AG20443 (cell line): Measurements from ENCODE around the gene SEPHS1.
"Not testable (repeated sequence)": the region's sequence is repeated elsewhere in the genome, so short reads cannot be mapped to it uniquely, and the experiment has no call there.

ENCODE experiments used
- DNase-seq: peaks from one replicate; pipeline ENCODE4 v3.0.0; 2012; ENCODE audit warnings: low spot score, mixed read lengths

Gene SEPHS1

DNA sequence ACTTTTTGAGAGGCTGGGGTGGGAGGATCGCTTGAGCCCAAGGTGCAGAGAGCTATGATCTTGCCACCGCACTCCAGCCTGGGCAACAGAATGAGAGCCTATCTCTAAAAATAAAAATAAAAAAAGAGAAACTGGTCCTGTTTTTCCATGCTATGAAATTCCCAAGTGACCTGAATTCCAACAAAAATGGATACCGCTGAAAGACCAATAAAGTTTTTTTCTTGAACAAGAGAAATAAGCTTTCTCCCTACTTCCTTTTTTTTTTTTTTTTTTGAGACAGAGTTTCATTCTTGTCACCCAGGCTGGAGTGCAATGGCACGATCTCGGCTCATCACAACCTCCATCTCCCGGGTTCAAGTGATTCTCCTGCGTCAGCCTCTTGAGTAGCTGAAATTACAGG, 12.5 kb upstream of the SEPHS1 start:
- DNase-seq, result no peak

GRCh38 chr10:13356392-13356791, 8.3 kb upstream of the SEPHS1 start:
- DNase-seq, result no peak

DNA sequence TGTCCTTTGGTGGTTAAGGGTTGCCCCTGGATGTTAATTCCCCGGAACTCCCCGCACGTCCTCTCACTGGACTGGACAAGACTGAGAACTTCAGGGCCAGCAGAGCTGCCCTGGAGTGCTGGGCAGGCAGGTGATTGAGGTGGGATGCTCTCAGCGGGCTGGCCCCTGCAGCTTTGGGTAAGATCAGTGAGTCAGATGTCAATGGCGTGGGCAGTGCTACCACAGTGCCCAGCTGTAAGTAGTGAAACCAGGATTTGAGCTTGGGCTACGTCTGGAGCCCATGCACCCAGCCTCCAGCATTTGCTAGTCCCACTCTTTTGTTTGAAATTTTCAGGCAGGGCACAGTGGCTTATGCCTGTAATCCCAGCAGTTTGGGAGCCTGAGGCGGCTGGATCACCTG, 6.7 kb upstream of the SEPHS1 start:
- DNase-seq, result no peak

GRCh38 chr10:13352519-13352918, 4.4 kb upstream of the SEPHS1 start:
- no peak for DNase-seq

GRCh38 chr10:13351340-13351915, 3.3 kb upstream of the SEPHS1 start:
- no peak for DNase-seq

DNA sequence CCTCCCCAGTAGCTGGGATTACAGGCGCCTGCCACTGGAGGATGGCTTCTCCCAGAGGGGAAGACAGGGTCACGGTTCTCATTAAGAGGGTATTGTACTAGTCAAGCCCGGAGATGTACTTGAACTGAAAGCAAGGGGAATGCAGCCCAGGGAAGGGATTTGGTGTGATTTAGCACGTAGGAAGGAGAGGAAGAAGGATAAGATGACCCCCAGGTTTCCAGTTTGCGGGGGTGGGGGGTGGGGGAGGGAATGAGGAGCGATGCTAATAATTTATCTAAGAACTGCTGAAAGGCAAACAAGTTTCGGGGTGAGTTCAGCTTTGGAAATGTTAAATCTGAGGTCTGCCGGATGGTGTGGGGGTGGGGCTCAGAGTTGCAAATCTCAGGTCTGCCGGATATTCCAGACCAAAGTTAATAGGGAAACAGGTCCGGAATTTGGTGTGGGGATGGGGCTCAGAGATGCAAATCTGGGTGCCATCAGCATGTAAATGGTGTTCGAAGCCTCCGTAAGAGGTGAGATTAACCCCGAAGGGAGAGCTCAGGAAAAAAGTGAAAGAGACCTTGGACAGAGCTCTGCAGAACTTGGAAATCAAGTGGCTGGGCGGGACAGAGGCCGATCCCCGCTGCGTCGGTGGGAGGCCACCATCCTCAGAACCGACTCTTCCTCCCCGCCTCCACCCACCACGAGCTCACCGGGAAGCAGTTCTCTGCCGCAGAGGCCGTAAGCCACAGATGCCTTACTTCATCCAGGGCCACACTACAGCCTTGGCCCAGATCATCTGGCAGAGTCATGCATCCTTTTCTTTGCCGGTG, 1.6 kb upstream of the SEPHS1 start:
- DNase-seq, result peak; percentile 78

DNA sequence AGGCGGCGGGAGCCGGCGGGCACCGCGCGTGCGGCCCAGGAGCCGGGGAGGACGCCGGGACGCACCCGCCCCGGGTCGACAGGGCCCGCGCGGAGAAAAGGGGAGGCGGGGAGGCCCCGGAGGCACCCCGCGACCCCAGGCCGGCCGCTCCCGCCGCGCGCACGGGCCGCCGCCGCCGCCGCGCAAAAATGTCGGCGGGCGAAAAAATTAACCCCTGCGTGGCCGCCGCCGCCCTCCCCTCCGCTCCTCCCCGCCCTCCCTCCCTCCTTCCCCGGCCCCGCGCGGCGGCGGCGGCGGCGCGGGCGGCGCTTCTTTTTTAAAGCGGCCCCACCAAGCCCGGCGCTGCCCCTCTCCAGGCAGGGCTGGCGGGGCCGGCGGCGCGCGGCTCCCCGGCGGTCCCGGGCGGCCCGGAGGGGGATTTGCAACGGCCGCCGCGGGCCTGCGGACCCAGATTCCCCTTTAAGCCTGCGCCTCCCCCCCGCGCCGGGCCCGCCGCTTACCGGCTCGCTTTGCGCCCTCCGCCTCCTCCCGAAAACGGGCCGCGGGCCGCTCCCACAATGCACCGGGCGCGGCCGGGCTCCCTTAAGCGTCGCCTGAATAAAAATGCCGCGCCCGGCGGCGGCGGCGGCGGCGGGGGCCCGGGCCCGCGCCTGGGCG, 465 bp downstream of the SEPHS1 start:
- DNase-seq, result peak; percentile 85

GRCh38 chr10:13347043-13347499, 1.0 kb downstream of the SEPHS1 start:
- no peak for DNase-seq

DNA sequence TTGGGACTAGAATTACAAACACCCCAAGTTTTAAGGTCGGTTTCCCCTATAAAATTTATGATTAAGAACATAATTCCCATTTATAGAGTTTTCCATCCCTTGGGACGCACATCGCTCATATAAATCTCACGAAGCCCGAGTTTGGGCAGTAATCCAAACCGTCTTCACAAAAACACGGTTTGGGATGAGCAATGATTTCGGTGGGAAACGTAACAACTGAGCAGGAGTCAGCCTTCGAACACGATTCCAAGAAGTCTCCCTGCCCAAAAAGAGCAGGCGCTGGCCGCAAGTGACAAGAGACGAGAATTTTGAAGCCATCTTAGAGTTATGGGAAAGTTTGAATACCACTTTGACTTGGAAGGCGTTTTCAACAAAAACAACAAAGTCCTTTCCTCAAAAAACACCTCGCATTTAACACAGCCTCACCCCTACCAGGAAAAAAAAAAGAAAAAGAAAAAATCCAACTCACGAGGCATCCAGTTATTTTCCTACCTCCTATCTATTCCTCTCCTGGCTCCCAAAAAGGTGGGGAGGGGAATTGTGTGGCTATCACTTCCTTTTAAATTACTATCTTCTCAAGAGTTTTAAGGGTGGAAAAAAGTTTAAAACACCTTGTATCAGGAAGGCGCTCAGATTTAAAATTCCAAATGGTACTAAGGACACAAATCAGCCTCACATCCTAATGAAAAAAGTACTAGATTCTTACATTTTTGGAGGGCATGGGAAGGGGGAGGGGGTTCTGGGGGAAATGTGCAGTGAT, 1.6 kb downstream of the SEPHS1 start:
- DNase-seq, result peak; percentile 56

- no peak for DNase-seq
These were observed 7.3 kb downstream of the SEPHS1 start for GRCh38 chr10:13340626-13341376.

DNA sequence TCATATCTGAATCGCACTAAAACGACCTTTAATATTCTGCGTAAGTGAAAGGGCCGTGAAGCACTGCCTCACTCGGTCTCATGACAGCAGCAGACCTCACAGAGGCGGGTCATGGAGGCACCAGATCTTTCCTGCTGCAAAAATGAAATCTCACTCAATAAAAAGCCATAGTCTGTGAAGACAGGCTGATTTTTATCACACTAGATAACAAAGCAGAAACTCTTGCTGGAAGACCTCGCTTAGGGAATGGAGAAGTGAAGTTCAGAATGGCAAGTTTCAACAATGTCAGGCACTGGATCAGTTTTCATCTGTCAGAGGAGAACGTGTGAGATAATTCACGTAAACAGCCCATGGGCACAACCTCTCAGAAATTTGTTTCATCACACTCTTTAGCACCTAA, 8.0 kb downstream of the SEPHS1 start:
- no peak for DNase-seq

DNA sequence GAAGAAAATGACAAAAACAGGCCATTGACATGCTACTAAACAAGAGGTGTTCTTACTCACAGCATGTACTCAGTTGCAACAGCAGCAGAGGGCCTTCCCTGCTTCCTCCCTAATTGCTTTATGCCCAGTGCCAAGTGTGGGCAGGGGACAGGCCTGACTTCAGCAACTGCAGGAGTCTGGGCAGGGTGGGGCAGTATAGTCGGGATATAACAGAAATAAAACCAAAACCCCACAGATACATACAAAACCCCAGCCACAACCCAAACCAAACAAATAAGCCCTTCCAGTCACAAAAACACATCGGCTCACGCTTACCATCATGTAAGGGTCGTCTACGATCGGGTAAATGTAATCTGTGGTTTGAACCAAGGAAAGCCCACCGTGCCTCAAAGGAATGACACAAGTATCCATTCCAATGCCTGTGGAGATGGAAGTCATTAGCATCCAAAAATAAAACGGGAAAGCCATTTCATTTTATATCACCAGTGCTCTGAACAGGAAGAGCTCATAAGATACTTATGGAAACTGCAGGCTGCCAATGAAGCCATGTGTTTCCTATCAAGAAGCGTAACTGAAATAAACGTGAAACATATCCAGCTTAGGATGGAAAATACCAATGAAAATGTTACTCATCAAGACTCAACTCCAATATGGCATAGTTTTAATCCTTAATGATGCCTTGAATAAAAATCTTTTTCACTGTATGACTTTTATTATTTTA, 9.5 kb downstream of the SEPHS1 start:
- peak; percentile 39 for DNase-seq

- DNase-seq, result no peak
These were observed 10.3 kb downstream of the SEPHS1 start for GRCh38 chr10:13337827-13338196.

GRCh38 chr10:13337128-13337826, 10.8 kb downstream of the SEPHS1 start:
- DNase-seq, result no peak

DNA sequence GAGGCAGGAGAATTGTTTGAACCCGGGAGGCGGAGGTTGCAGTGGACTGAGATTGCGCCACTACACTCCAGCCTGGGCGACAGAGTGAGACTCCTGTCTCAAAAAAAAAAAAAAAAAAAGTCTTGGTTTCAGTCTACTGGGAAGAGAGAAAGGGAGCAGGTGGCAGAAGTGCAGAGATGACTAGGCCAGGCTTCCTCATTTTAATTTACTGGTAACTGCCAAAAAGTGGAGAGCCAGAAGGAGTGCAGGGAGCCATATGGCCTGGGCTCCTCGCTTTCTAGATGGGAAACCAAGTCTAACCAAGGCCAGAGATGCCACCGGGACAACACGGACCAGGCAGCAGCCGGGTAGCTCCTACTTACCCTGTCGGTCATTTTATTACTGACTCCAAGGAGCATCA, 12.2 kb downstream of the SEPHS1 start:
- no peak for DNase-seq

GRCh38 chr10:13334556-13334955, 13.5 kb downstream of the SEPHS1 start:
- DNase-seq, result no peak

- DNase-seq, result no peak
These were observed 16.4 kb downstream of the SEPHS1 start for GRCh38 chr10:13331646-13332045.

- DNase-seq, result not testable (repeated sequence)
These were observed 17.1 kb downstream of the SEPHS1 start for GRCh38 chr10:13330980-13331379.

DNA sequence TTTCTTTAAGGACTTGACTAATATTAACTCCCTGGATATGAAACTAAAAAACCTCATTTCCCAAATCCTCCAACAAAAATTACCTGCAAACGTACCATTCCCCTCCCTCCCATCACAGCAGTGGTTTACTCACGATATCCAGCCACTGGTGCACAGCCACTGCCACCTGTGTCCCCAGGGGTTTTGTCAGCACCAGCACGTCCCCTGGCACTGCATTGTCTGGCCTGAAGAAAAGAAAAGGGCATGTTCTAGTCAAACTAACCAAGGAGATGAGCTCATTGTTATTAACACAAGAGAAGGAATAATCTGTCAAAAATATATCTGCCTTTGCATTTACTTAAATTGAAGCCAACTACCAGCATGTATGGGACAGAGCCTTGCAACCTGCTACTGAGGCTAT, 18.5 kb downstream of the SEPHS1 start:
- DNase-seq, result no peak

GRCh38 chr10:13328613-13329012, 19.5 kb downstream of the SEPHS1 start:
- DNase-seq, result no peak
